ENCODE measurements around the gene FCGR3A.
"Not testable (repeated sequence)": the region's sequence is repeated elsewhere in the genome, so short reads cannot be mapped to it uniquely, and the experiment has no call there.

The FCGR3A gene

DNA sequence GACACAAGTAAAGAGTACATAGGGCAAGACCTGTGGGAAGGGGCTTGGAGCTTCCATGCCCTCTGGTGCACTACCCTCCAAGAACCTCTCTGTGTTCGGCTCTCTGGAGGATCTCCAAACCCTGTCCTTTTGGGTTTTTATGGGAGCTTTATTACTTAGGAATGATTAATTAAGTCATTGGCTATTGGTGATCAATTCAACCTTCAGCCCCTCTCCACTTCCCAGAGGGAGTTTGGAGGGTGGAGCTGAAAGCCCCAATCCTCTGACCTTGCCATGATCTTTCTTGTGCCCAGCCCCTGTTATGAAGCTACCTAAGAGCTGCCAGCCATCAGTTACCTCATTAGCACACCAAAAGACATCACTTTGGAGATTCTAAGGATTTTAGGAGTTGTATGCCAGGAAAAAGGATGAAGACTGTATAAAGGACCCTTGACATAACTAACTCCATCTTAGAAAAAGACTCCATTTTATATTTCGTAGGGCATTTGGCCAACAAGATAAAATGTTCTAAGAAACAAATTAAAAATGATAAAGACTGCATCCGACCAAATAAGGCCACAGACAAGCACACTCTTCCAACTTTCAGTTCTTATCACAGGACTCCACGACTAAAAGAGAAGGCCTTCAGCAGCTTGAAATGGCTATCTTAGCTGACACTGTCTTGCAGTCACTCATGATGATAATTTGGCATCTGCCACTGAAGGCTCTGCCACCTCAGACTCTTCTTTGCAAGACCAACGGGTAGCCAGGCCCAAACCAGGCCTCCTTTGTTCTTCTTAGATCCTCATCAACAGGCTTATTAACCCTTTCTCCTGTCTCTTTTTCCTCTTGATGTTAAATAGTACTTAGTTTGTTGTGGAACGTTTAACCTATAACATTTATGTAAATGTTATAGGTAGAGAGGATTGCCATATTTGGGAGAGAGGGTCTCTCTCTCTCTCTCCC, 8.2 kb upstream of the FCGR3A start:
- H4K20me1 ChIP-seq (ENCODE audit: insufficient read depth); H3K27me3 ChIP-seq (ENCODE audit: insufficient read depth, low read depth); H2AFZ ChIP-seq (ENCODE audit: low read depth); H3K4me2 ChIP-seq; H3K36me3 ChIP-seq (ENCODE audit: insufficient read depth); H3K4me3 ChIP-seq (IDR thresholded peaks at IDR 0.05; ENCODE audit: insufficient read depth, low read depth, low read length); H3K9ac ChIP-seq; H3K79me2 ChIP-seq (ENCODE audit: insufficient read depth, low read depth); H3K27ac ChIP-seq; H3K4me1 ChIP-seq (ENCODE audit: low read depth, poor library complexity, severe bottlenecking): not testable (repeated sequence)

DNA sequence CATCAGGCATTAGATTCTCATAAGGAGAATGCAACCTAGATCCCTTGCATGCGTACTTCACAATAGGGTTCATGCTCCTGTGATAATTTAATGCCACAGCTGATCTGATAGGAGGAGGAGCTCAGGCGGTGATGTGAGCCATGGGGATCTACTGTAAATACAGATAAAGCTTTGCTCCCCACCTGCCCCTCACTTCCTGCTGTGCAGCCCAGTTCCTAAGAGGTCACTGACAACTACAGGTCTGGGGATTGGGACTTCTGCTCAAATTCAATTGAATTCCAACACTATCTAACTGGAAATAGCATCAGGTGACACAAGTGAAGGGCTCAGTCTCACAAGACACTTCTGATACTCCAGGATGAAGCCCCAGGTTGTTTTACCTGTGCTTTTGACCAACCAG, 7.4 kb upstream of the FCGR3A start:
- H3K36me3 ChIP-seq (ENCODE audit: insufficient read depth); H3K27me3 ChIP-seq (ENCODE audit: insufficient read depth, low read depth); H2AFZ ChIP-seq (ENCODE audit: low read depth); H3K4me2 ChIP-seq; H3K4me1 ChIP-seq (ENCODE audit: low read depth, poor library complexity, severe bottlenecking); H4K20me1 ChIP-seq (ENCODE audit: insufficient read depth); H3K4me3 ChIP-seq (IDR thresholded peaks at IDR 0.05; ENCODE audit: insufficient read depth, low read depth, low read length); H3K27ac ChIP-seq; H3K79me2 ChIP-seq (ENCODE audit: insufficient read depth, low read depth); H3K9ac ChIP-seq: not testable (repeated sequence)

DNA sequence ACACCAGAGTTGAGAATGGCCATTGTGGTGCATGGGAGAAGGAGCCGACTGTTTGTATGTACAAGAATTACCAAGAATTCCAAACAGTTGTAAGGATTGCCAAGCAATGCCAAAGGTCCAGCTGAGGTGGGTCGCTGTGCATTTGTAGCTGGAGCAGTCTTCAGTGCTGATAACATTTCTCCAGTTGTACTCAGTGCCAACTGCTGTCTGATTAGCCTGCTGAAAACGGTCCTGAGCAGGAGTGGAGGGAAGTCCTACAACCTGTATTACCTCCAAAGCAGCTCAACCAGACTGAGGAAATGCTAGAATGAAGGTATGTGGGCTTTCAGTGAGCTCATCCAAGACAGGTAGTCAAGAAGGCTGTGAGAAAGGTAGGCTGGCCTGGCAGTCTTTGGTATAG, 6.5 kb upstream of the FCGR3A start:
- not testable (repeated sequence) for H3K27me3 ChIP-seq (ENCODE audit: insufficient read depth, low read depth); H3K79me2 ChIP-seq (ENCODE audit: insufficient read depth, low read depth); H3K4me2 ChIP-seq; H3K9ac ChIP-seq; H3K4me3 ChIP-seq (IDR thresholded peaks at IDR 0.05; ENCODE audit: insufficient read depth, low read depth, low read length); H4K20me1 ChIP-seq (ENCODE audit: insufficient read depth); H3K27ac ChIP-seq; H3K36me3 ChIP-seq (ENCODE audit: insufficient read depth); H3K4me1 ChIP-seq (ENCODE audit: low read depth, poor library complexity, severe bottlenecking); H2AFZ ChIP-seq (ENCODE audit: low read depth)

DNA sequence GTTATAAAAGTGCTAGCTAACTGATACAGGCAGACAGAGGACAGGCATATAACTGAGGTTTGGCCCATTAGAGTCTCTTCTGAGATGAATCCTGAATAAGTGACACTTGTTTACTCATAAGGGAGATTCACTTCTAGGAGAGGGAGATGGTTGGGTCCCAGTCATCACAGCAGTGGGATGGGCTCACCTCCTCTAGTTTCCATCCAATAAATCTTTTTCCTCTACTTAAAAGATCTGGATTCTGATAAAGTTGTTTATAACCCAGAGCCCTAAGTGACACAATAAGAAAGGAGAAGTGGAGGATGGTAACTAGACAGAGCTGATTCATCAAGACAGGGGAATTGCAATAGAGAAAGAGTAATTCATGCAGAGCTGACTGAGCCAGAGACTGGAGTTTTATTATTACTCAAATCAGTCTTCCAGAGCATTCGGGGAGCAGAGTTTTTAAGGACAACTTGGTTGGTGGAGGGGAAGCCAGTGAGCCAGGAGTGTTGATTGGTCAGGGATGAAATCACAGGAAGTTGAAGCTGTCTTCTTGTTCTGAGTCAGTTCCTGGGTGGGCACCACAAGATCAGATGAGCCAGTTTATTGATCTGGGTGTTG, 5.3 kb upstream of the FCGR3A start:
- H4K20me1 ChIP-seq (ENCODE audit: insufficient read depth); H3K4me1 ChIP-seq (ENCODE audit: low read depth, poor library complexity, severe bottlenecking); H3K36me3 ChIP-seq (ENCODE audit: insufficient read depth); H2AFZ ChIP-seq (ENCODE audit: low read depth); H3K27ac ChIP-seq; H3K79me2 ChIP-seq (ENCODE audit: insufficient read depth, low read depth); H3K27me3 ChIP-seq (ENCODE audit: insufficient read depth, low read depth); H3K4me2 ChIP-seq; H3K9ac ChIP-seq; H3K4me3 ChIP-seq (IDR thresholded peaks at IDR 0.05; ENCODE audit: insufficient read depth, low read depth, low read length): not testable (repeated sequence)

DNA sequence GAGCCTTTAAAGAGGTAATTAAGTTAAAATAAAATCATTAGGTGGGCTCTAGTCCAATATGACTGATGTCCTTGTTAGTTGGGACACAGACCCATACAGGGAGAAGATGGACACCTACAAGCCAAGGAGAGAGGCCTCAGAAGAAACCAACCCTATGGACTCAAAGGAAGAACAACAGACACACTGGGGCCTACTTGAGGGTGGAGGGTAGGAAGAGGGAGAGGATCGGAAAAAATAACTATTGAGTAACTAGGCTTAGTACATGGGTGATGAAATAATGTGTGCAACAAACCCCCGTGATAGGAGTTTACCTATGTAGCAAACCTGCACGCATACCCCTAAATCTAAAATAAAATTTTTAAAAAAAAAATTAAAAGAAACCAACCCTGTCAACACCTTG, 4.7 kb upstream of the FCGR3A start:
- not testable (repeated sequence) for H2AFZ ChIP-seq (ENCODE audit: low read depth); H3K79me2 ChIP-seq (ENCODE audit: insufficient read depth, low read depth); H3K9ac ChIP-seq; H3K27ac ChIP-seq; H3K36me3 ChIP-seq (ENCODE audit: insufficient read depth); H3K4me3 ChIP-seq (IDR thresholded peaks at IDR 0.05; ENCODE audit: insufficient read depth, low read depth, low read length); H4K20me1 ChIP-seq (ENCODE audit: insufficient read depth); H3K4me2 ChIP-seq; H3K27me3 ChIP-seq (ENCODE audit: insufficient read depth, low read depth); H3K4me1 ChIP-seq (ENCODE audit: low read depth, poor library complexity, severe bottlenecking)

DNA sequence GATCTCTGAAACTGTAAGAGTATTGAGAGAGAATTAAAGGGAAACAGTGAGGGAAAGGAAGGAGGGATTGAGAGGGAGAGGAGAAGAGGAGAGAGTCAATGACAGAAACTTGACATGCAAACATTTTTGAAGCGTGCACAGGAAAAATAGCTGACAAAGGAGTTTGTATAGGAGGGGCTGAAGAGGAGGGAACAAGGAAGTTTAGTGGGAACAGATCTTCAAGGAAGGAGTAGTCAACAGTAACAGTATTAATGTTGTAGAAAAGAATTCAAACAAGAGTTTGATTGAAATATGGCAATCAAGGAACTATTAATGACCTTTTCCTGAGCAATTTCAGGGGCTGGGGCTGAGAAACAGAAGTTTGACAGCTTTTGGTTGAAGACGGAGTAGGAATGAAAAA, 4.0 kb upstream of the FCGR3A start:
- H3K27me3 ChIP-seq (ENCODE audit: insufficient read depth, low read depth); H3K4me2 ChIP-seq; H3K27ac ChIP-seq; H3K4me3 ChIP-seq (IDR thresholded peaks at IDR 0.05; ENCODE audit: insufficient read depth, low read depth, low read length); H3K4me1 ChIP-seq (ENCODE audit: low read depth, poor library complexity, severe bottlenecking); H3K79me2 ChIP-seq (ENCODE audit: insufficient read depth, low read depth); H2AFZ ChIP-seq (ENCODE audit: low read depth); H3K36me3 ChIP-seq (ENCODE audit: insufficient read depth); H4K20me1 ChIP-seq (ENCODE audit: insufficient read depth); H3K9ac ChIP-seq: not testable (repeated sequence)

DNA sequence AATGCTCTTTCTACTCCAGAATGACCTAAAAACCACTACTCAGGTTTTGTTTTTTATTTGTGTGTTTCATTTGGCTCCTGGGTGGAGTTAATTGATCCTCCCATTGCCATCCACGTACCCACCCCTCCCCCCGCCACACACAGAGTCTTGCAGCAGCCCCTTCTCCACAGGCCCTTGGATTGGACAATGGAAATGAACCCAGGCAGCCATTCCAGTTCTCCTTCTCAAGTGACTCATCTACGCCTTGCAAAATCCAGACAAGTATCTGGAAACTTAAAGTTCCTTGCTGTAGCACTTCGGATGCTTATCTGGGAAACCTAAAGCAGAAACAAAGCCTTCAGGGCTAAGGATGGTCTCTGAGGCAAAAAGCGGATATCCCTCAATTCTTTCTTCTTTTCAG, 1.3 kb upstream of the FCGR3A start:
- H3K79me2 ChIP-seq (ENCODE audit: insufficient read depth, low read depth): not testable (repeated sequence)

DNA sequence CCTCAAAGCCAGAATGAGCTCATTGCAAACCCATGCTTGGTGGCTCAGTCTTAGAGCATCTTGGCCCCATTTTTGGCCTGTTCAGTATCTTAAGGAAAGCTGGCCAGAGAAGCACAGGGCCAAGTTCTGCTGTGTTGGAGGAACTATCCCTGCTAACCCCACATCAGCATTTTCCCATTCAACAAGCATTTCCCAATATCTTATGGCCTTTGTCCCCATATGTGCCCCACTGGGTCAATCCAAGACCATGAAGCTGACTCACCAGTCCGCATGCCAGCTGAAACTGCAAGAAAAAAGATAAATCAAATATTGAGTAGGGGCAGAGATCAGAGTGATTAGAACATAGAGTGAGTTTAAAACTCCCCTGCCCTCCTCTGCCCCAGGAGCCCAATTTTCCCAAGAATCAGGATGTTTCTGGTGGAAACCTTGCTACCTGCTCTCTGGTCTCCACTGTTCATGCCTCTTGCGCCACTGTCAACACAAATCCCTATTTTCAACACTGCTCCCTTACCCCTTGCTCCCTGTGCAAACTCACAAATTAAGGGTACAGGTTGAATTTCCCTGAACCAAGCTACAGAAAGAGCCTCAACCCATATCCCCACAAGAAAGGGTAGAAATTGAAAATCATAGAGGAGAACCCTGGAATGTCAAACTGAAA, 740 bp downstream of the FCGR3A start:
- H2AFZ ChIP-seq (ENCODE audit: low read depth); H3K4me2 ChIP-seq; H3K79me2 ChIP-seq (ENCODE audit: insufficient read depth, low read depth); H3K9ac ChIP-seq; H4K20me1 ChIP-seq (ENCODE audit: insufficient read depth); H3K4me3 ChIP-seq (IDR thresholded peaks at IDR 0.05; ENCODE audit: insufficient read depth, low read depth, low read length); H3K27ac ChIP-seq; H3K4me1 ChIP-seq (ENCODE audit: low read depth, poor library complexity, severe bottlenecking); H3K36me3 ChIP-seq (ENCODE audit: insufficient read depth); H3K27me3 ChIP-seq (ENCODE audit: insufficient read depth, low read depth): not testable (repeated sequence)

More for the DNA sequence above, 1.3 kb upstream of the FCGR3A start:
- H4K20me1 ChIP-seq (ENCODE audit: insufficient read depth); H3K4me1 ChIP-seq (ENCODE audit: low read depth, poor library complexity, severe bottlenecking); H3K4me3 ChIP-seq (IDR thresholded peaks at IDR 0.05; ENCODE audit: insufficient read depth, low read depth, low read length); H3K4me2 ChIP-seq; H3K27me3 ChIP-seq (ENCODE audit: insufficient read depth, low read depth); H3K9ac ChIP-seq; H3K27ac ChIP-seq; H3K36me3 ChIP-seq (ENCODE audit: insufficient read depth); H2AFZ ChIP-seq (ENCODE audit: low read depth): not testable (repeated sequence)

DNA sequence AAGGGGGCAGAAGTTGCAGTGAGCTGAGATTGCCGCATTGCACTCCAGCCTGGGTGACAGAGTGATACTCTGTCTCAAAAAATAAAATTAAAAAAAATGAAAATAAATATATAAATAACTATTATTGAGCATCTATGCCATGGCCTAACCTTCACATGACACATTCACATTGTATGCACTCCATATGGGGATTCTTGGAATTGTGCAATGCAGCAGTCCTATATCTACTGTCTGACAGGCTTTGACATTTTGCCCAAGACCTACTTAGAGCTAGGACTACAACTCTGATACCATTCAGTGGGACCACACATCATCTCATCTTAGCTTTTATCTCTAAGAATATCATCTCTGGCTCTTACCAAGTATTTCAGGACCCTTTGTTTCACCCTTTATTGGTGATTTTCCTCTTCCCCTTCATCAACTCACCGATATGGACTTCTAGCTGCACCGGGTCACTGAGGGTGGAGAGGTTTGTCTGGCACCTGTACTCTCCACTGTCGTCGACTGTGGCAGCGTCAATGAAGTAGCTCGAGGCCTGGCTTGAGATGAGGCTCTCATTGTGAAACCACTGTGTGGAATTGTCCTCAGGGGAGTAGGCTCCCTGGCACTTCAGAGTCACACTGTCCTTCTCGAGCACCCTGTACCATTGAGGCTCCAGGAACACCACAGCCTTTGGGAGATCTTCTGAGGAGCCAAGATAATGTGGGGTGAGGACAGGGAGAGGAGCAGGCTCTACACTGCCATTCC, 1.4 kb downstream of the FCGR3A start:
- H2AFZ ChIP-seq (ENCODE audit: low read depth); H3K36me3 ChIP-seq (ENCODE audit: insufficient read depth); H3K9ac ChIP-seq; H3K27ac ChIP-seq; H3K4me1 ChIP-seq (ENCODE audit: low read depth, poor library complexity, severe bottlenecking); H4K20me1 ChIP-seq (ENCODE audit: insufficient read depth); H3K4me3 ChIP-seq (IDR thresholded peaks at IDR 0.05; ENCODE audit: insufficient read depth, low read depth, low read length); H3K79me2 ChIP-seq (ENCODE audit: insufficient read depth, low read depth); H3K27me3 ChIP-seq (ENCODE audit: insufficient read depth, low read depth); H3K4me2 ChIP-seq: not testable (repeated sequence)

All from KMS-11 (cell line).